Measurements from ENCODE around the gene DGKI.

Gene DGKI

GRCh38 chr7:137839903-137840779, 6.6 kb downstream of the DGKI start:
- no peaks in the 10 kb centered on the region for H3K4me1 ChIP-seq (ENCODE audit: insufficient read depth, low read length, severe bottlenecking)
- H3K9me2 ChIP-seq (ENCODE audit: low read depth, low read length), result no peaks in the 10 kb centered on the region
- TF ChIP-seq EZH2 (IDR thresholded peaks at IDR 0.05; ENCODE audit: borderline replicate concordance, low read length) (no peak), CTCF (IDR thresholded peaks at IDR 0.05; ENCODE audit: low read length) (no peak)
- no peaks in the 10 kb centered on the region for H4K20me1 ChIP-seq (ENCODE audit: insufficient read depth, low read length)
- H3K36me3 ChIP-seq (ENCODE audit: insufficient read depth, low read length), result no peaks in the 10 kb centered on the region
- no peaks in the 10 kb centered on the region for H3K79me2 ChIP-seq (ENCODE audit: insufficient read depth, low read length)
- H3K4me3 ChIP-seq (ENCODE audit: low read depth, low read length, poor library complexity, severe bottlenecking), result no peak overlapping the region
- H3K4me2 ChIP-seq (ENCODE audit: low read length), result no peak overlapping the region
- no peaks in the 10 kb centered on the region for H3F3A ChIP-seq (ENCODE audit: insufficient read depth, low read length)
- no peak overlapping the region for H3K27ac ChIP-seq (ENCODE audit: low read depth, low read length, poor library complexity, severe bottlenecking)
- H2AFZ ChIP-seq (ENCODE audit: low read length), result no peak overlapping the region
- H3K9me3 ChIP-seq (ENCODE audit: low read length), result no peaks in the 10 kb centered on the region
- no peaks in the 10 kb centered on the region for H3K27me3 ChIP-seq (ENCODE audit: insufficient read depth, low read length)
- no peak overlapping the region for H3K9ac ChIP-seq (ENCODE audit: low read length)

GRCh38 chr7:137838706-137839315, 8.0 kb downstream of the DGKI start:
- no peak overlapping the region for H3K4me2 ChIP-seq (ENCODE audit: low read length)
- TF ChIP-seq EZH2 (IDR thresholded peaks at IDR 0.05; ENCODE audit: borderline replicate concordance, low read length) (no peak), CTCF (IDR thresholded peaks at IDR 0.05; ENCODE audit: low read length) (no peak)
- no peaks in the 10 kb centered on the region for H3K9me3 ChIP-seq (ENCODE audit: low read length)
- no peaks in the 10 kb centered on the region for H3K9me2 ChIP-seq (ENCODE audit: low read depth, low read length)
- H3K79me2 ChIP-seq (ENCODE audit: insufficient read depth, low read length), result no peaks in the 10 kb centered on the region
- no peaks in the 10 kb centered on the region for H3K36me3 ChIP-seq (ENCODE audit: insufficient read depth, low read length)
- no peaks in the 10 kb centered on the region for H3F3A ChIP-seq (ENCODE audit: insufficient read depth, low read length)
- no peaks in the 10 kb centered on the region for H3K4me1 ChIP-seq (ENCODE audit: insufficient read depth, low read length, severe bottlenecking)
- H3K9ac ChIP-seq (ENCODE audit: low read length), result no peak overlapping the region
- no peak overlapping the region for H2AFZ ChIP-seq (ENCODE audit: low read length)
- H4K20me1 ChIP-seq (ENCODE audit: insufficient read depth, low read length), result no peaks in the 10 kb centered on the region
- H3K27ac ChIP-seq (ENCODE audit: low read depth, low read length, poor library complexity, severe bottlenecking), result no peak overlapping the region
- no peak overlapping the region for H3K4me3 ChIP-seq (ENCODE audit: low read depth, low read length, poor library complexity, severe bottlenecking)
- H3K27me3 ChIP-seq (ENCODE audit: insufficient read depth, low read length), result no peaks in the 10 kb centered on the region

GRCh38 chr7:137836541-137836940, 10.2 kb downstream of the DGKI start:
- Histone ChIP-seq H3K9me2 (ENCODE audit: low read depth, low read length) (no peaks in the 10 kb centered on the region), H3K4me2 (ENCODE audit: low read length) (no peak overlapping the region), H3K27ac (ENCODE audit: low read depth, low read length, poor library complexity, severe bottlenecking) (no peak overlapping the region)

More at GRCh38 chr7:137836541-137836940, 10.2 kb downstream of the DGKI start:
- Histone ChIP-seq H3K9me3 (ENCODE audit: low read length) (peaks cover 3% of the 10 kb centered on the region; the same call in 1 of the 2 replicates), H2AFZ (ENCODE audit: low read length) (no peak overlapping the region), H3K4me3 (ENCODE audit: low read depth, low read length, poor library complexity, severe bottlenecking) (no peak overlapping the region), H3K27me3 (ENCODE audit: insufficient read depth, low read length) (no peaks in the 10 kb centered on the region), H3K79me2 (ENCODE audit: insufficient read depth, low read length) (no peaks in the 10 kb centered on the region), H3K36me3 (ENCODE audit: insufficient read depth, low read length) (no peaks in the 10 kb centered on the region), H3K9ac (ENCODE audit: low read length) (no peak overlapping the region), H3F3A (ENCODE audit: insufficient read depth, low read length) (no peaks in the 10 kb centered on the region), H4K20me1 (ENCODE audit: insufficient read depth, low read length) (no peaks in the 10 kb centered on the region), H3K4me1 (ENCODE audit: insufficient read depth, low read length, severe bottlenecking) (no peaks in the 10 kb centered on the region)
- no peak for TF ChIP-seq EZH2 (IDR thresholded peaks at IDR 0.05; ENCODE audit: borderline replicate concordance, low read length)
- TF ChIP-seq CTCF (IDR thresholded peaks at IDR 0.05; ENCODE audit: low read length), result no peak
